Embryonic facial prominence (tissue), 1 donor: Measurements from ENCODE around the gene PDE6A.

ENCODE experiments used
- DNase-seq: peaks from one replicate; pipeline ENCODE4 v3.0.0-alpha.2; 2016; ENCODE audit errors: extremely low spot score

Gene PDE6A

GRCh38 chr5:149811453-149811852, 133.1 kb downstream of the PDE6A start:
- DNase-seq: no peak

GRCh38 chr5:149810856-149811255, 133.7 kb downstream of the PDE6A start:
- DNase-seq: no peak

- DNase-seq: no peak
These were observed 134.5 kb downstream of the PDE6A start for GRCh38 chr5:149809931-149810691.

- no peak for DNase-seq
These were observed 136.2 kb downstream of the PDE6A start for GRCh38 chr5:149808264-149808982.
